ENCODE measurements around the gene SGSM1. TPM values are rescaled to one million over a fixed set of nuclear protein-coding genes. Genes with fewer than 3 reads are reported as not detected.
A peak's percentile ranks its signal among the peaks of the same experiment; 100 is the strongest.

SGSM1 gene
- total RNA-seq, 1 experiment from 2014 or later, result 0.29 TPM

DNA sequence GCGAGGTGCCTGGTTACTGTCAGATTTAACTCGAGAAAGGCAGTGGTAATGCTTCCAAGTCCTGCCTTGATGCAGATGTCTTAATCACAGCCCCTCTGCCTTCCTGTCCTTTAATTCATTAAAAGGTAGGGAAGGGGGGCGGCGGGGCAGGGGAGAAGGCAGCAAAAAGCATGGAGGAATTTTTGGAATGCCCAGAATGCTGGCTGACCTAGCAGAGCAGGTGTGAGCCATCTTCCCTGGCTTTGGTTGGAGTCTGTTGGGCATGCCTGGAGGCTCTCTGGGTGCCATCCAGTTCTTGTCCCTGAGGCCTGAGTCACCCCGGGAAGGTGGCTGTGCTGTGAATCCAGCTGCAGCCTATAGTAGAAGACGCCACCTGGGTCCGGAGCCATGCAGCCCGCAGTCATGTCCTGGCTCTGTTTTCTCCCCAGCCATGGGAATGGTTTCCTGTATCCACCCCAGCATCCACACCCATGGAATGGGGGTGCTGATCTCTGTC lies 162.1 kb downstream of the SGSM1 start:
- Histone ChIP-seq H3K4me2 (ENCODE audit: low read length) (peak overlapping the region; percentile 57), H3K4me1 (ENCODE audit: insufficient read depth, low read length) (peaks cover 52% of the 10 kb centered on the region), H3K36me3 (ENCODE audit: low read depth, low read length) (no peaks in the 10 kb centered on the region; the same call in 1 of the 2 replicates), H3K9ac (ENCODE audit: low read length) (0 out of 2 replicates have a peak overlapping the region, but pooled peaks have one; percentile 12), H3K4me3 (ENCODE audit: low read length) (no peak overlapping the region), H4K20me1 (ENCODE audit: low read length) (no peaks in the 10 kb centered on the region), H3K9me2 (replicated peaks; ENCODE audit: low read length) (no peaks in the 10 kb centered on the region), H3K79me2 (ENCODE audit: low read length) (peaks cover 66% of the 10 kb centered on the region), H2AFZ (ENCODE audit: low read length) (no peak overlapping the region), H3K27ac (ENCODE audit: low read length) (peak overlapping the region; percentile 87), H3K27me3 (ENCODE audit: low read length) (no peaks in the 10 kb centered on the region), H3K9me3 (ENCODE audit: low read length) (no peaks in the 10 kb centered on the region), H3F3A (ENCODE audit: low read length, unreplicated experiment) (no peaks in the 10 kb centered on the region)
- TF ChIP-seq EZH2 (IDR thresholded peaks at IDR 0.05; ENCODE audit: low read length, unreplicated experiment) (no peak), EZH2phosphoT487 (IDR thresholded peaks at IDR 0.05; ENCODE audit: borderline replicate concordance, low read length) (no peak), CTCF (conservative IDR thresholded peaks at IDR 0.05; ENCODE audit: low read depth, low read length) (no peak)
- CTCF ChIA-PET, result no interaction called here
- peak; percentile 65 for ATAC-seq
- BruUV-seq (replicated peaks), result no TSS peak
- POLR2A ChIA-PET (ENCODE audit: unreplicated experiment), result no interaction called here
- intact Hi-C loops (cut with micrococcal nuclease), result no loop called here
- peak; percentile 90 for DNase-seq

- DNase-seq, result peak; percentile 85
- TSS peak; percentile 35 for BruUV-seq (replicated peaks)
- ChIA-PET CTCF (no interaction called here), POLR2A (ENCODE audit: unreplicated experiment) (interaction anchor here (0.6 kb wide), 1 partner anchor 22 kb away, joined by 4 read pairs; no protein-coding TSS in a partner anchor)
- no peaks in the 10 kb centered on the region for H3K27me3 ChIP-seq (ENCODE audit: low read length)
- no peaks in the 10 kb centered on the region for H3F3A ChIP-seq (ENCODE audit: low read length, unreplicated experiment)
- no peaks in the 10 kb centered on the region for H3K9me2 ChIP-seq (replicated peaks; ENCODE audit: low read length)
- no peaks in the 10 kb centered on the region; the same call in 1 of the 2 replicates for H3K36me3 ChIP-seq (ENCODE audit: low read depth, low read length)
- TF ChIP-seq EZH2phosphoT487 (IDR thresholded peaks at IDR 0.05; ENCODE audit: borderline replicate concordance, low read length) (no peak), EZH2 (IDR thresholded peaks at IDR 0.05; ENCODE audit: low read length, unreplicated experiment) (no peak), CTCF (conservative IDR thresholded peaks at IDR 0.05; ENCODE audit: low read depth, low read length) (no peak)
- H4K20me1 ChIP-seq (ENCODE audit: low read length), result no peaks in the 10 kb centered on the region
- intact Hi-C loops (cut with micrococcal nuclease), result no loop called here
- ATAC-seq, result peak; percentile 77
- peak overlapping the region; percentile 80 for H3K4me2 ChIP-seq (ENCODE audit: low read length)
- H3K9me3 ChIP-seq (ENCODE audit: low read length), result no peaks in the 10 kb centered on the region
- peaks cover 69% of the 10 kb centered on the region for H3K79me2 ChIP-seq (ENCODE audit: low read length)
- no peak overlapping the region for H2AFZ ChIP-seq (ENCODE audit: low read length)
- H3K4me1 ChIP-seq (ENCODE audit: insufficient read depth, low read length), result peaks cover 52% of the 10 kb centered on the region
- H3K4me3 ChIP-seq (ENCODE audit: low read length), result peak overlapping the region; percentile 31; the same call in 1 of the 2 replicates
- peak overlapping the region; percentile 87 for H3K27ac ChIP-seq (ENCODE audit: low read length)
- H3K9ac ChIP-seq (ENCODE audit: low read length), result peak overlapping the region; percentile 42
Measured at GRCh38 chr22:24969560-24970301, 163.7 kb downstream of the SGSM1 start.

- Histone ChIP-seq H3K4me2 (ENCODE audit: low read length) (no peak overlapping the region), H4K20me1 (ENCODE audit: low read length) (no peaks in the 10 kb centered on the region), H3K9ac (ENCODE audit: low read length) (no peak overlapping the region), H3K9me2 (replicated peaks; ENCODE audit: low read length) (no peaks in the 10 kb centered on the region), H3F3A (ENCODE audit: low read length, unreplicated experiment) (no peaks in the 10 kb centered on the region), H2AFZ (ENCODE audit: low read length) (no peak overlapping the region), H3K27me3 (ENCODE audit: low read length) (no peaks in the 10 kb centered on the region), H3K9me3 (ENCODE audit: low read length) (no peaks in the 10 kb centered on the region), H3K36me3 (ENCODE audit: low read depth, low read length) (no peaks in the 10 kb centered on the region), H3K79me2 (ENCODE audit: low read length) (peaks cover 74% of the 10 kb centered on the region), H3K4me1 (ENCODE audit: insufficient read depth, low read length) (peaks cover 34% of the 10 kb centered on the region), H3K27ac (ENCODE audit: low read length) (no peak overlapping the region), H3K4me3 (ENCODE audit: low read length) (no peak overlapping the region)
- ATAC-seq, result no peak
- POLR2A ChIA-PET (ENCODE audit: unreplicated experiment), result no interaction called here
- TF ChIP-seq EZH2 (IDR thresholded peaks at IDR 0.05; ENCODE audit: low read length, unreplicated experiment), result no peak
- TF ChIP-seq EZH2phosphoT487 (IDR thresholded peaks at IDR 0.05; ENCODE audit: borderline replicate concordance, low read length), result no peak
- TF ChIP-seq CTCF (conservative IDR thresholded peaks at IDR 0.05; ENCODE audit: low read depth, low read length), result no peak
- intact Hi-C loops (cut with micrococcal nuclease), result no loop called here
- DNase-seq, result no peak
- CTCF ChIA-PET, result no interaction called here
- no TSS peak for BruUV-seq (replicated peaks)
Measured at GRCh38 chr22:24972369-24972768, 166.4 kb downstream of the SGSM1 start.
